Measurements from ENCODE around the gene ZBTB7C.

GRCh38 chr18:48073211-48073930, 335.8 kb downstream of the ZBTB7C start:
- TF ChIP-seq TAF1 (conservative IDR thresholded peaks at IDR 0.05) (no peak), CTCF (IDR thresholded peaks at IDR 0.05; ENCODE audit: low read depth, low read length, missing input control) (no peak), GABPA (IDR thresholded peaks at IDR 0.05 in 1 of 2, conservative IDR thresholded peaks at IDR 0.05 in 1 of 2) (no peak), ATF3 (IDR thresholded peaks at IDR 0.05) (no peak), YY1 (IDR thresholded peaks at IDR 0.05) (no peak), JUND (IDR thresholded peaks at IDR 0.05) (no peak), REST (IDR thresholded peaks at IDR 0.05) (no peak), HNF4G (IDR thresholded peaks at IDR 0.05) (no peak), RXRA (IDR thresholded peaks at IDR 0.05) (no peak), RAD21 (IDR thresholded peaks at IDR 0.05) (no peak), HNF4A (conservative IDR thresholded peaks at IDR 0.05) (no peak)

Measured in liver (tissue), 3 donors.